T-helper 22 cell (primary cell): ENCODE results near the gene TMEM179.
"Not testable (repeated sequence)": the region's sequence is repeated elsewhere in the genome, so short reads cannot be mapped to it uniquely, and the experiment has no call there.

Source experiments
- DNase-seq: peaks from one replicate; pipeline ENCODE4 v3.0.0-alpha.2; 2020; ENCODE audit warnings: low read depth

Gene TMEM179

GRCh38 chr14:104585966-104586697, 18.4 kb downstream of the TMEM179 start:
- no peak for DNase-seq

DNA sequence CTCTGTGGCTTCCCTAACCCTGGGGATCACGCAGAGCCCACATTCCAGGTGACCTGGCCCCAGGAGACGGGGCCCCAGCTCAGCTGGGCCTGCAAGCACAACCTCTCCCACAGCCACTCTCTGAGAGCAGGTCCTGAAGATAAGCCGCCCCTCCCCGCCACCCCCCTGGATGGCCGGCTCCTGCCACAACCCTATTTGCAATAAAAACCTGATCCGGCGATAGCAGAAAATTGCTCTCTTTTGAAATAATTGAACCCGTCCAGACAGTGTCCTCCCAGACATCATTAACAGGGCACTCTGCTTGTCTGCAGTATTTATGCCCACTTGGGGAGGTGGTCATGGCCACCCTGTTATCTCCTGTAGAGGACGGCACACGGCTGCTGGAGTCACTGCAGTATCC, 20.0 kb downstream of the TMEM179 start:
- no peak for DNase-seq

GRCh38 chr14:104583424-104584306, 20.9 kb downstream of the TMEM179 start:
- DNase-seq: no peak

GRCh38 chr14:104582662-104583061, 21.9 kb downstream of the TMEM179 start:
- no peak for DNase-seq

- no peak for DNase-seq
Measured at GRCh38 chr14:104582005-104582404, 22.6 kb downstream of the TMEM179 start.

DNA sequence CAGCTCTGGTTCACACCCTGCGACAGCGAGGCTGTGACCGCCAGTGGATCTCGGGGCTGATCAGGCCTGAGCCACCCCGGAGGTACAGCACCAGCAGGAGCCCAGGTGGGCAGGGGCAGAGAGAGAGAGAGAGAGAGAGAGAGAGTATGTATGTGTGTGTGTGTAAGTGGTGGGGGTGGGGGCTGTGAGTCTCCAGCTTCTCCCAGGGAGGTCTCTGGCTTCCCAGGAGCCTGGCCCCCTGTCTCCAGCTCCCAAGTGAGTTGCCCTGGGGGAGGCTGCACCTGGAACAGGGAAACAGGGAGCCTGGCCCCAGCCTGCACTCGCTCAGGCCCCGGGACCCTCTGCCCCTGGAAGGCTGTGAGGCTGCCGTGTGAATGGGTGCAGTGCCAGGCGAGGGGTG, 23.1 kb downstream of the TMEM179 start:
- no peak for DNase-seq

DNA sequence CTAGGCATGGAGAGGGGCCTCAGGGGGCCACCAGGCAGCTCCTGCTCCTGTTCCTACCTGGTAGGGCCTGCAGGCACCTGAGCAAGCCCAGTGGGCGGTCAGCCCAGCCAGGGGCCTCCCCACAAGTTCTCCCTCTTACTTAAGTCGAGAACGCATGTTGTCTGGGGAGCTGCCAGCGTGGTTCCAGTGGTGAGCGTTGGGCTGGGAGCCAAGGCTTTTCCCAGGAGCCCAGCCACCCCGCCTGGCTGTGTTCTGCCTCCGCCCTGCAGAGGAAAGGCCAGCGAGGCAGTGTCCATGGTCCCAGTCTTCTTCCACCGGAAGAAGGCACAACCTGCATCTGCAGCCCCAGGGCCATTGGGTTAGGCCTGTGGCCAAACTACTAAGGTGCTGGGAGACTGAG, 23.6 kb downstream of the TMEM179 start:
- DNase-seq: no peak

DNA sequence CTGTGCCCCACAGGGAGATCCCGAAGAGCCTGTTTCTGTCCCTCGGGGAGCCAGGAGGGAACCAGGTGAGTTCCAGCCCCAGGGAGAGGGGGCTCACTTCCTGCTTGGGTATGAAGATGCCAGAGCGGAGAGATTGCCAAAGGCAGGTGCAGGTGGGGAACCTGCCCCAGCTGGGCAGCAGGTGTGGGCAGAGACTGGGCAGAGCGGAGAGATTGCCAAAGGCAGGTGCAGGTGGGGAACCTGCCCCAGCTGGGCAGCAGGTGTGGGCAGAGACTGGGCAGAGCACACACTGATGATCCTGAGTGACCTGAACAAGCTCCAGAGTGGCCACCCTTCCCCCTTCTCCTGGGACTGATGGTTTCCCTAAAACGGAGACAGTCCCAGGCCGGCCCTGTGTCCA, 24.6 kb downstream of the TMEM179 start:
- not testable (repeated sequence) for DNase-seq

DNA sequence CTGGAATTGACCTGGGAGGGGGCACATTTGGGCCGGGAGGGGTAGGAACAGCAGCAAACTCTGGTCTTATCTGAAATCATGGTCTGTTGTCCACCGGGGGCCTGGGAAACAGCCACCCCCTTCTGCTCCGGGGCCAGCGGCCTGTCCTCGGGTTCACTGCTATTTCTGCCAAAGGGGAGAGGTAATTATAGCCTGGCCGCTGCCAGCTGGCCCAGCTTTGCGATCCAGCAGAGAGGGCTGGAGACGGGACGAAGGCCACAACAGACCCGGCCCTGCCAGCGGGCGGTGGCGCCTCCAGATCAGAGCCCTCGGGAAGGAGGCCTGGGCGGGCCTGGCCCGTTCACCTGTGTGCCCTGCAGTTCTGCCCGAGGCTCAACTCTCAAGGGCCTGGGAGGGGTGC, 25.1 kb downstream of the TMEM179 start, which contains the start of gene C14orf180:
C14orf180 (plus strand) TSS at position 258 of the 400 bp plus-strand sequence. CDS start 6,667 bp downstream, outside the sequence.
- no peak for DNase-seq

GRCh38 chr14:104578321-104578720, 26.3 kb downstream of the TMEM179 start:
- no peak for DNase-seq

- no peak for DNase-seq
Measured at GRCh38 chr14:104577847-104578301, 26.7 kb downstream of the TMEM179 start.

DNA sequence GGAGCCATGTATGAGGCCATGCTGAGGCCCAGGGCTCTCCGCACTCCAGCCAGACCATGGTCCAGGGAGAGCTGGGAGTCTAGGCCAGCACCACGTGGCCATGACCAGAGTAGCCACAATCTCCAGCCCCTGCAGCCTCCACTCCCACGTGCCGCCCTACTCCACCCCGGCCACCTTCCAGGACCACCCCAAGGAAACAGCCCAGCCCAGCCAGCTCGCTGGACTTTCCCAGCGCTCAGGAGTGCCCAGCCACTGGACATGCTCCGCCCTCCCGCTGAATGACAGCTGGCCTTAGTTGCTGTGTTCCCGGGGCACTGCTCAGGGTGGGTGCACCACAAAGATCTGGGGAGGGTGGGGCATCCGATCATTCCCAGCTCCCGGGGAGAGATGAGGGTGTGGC, 27.1 kb downstream of the TMEM179 start:
- DNase-seq: no peak

- DNase-seq: no peak
Measured at GRCh38 chr14:104576970-104577332, 27.6 kb downstream of the TMEM179 start.

GRCh38 chr14:104576232-104576969, 28.2 kb downstream of the TMEM179 start:
- no peak for DNase-seq

- DNase-seq: no peak
Measured at GRCh38 chr14:104574978-104575583, 29.5 kb downstream of the TMEM179 start.

DNA sequence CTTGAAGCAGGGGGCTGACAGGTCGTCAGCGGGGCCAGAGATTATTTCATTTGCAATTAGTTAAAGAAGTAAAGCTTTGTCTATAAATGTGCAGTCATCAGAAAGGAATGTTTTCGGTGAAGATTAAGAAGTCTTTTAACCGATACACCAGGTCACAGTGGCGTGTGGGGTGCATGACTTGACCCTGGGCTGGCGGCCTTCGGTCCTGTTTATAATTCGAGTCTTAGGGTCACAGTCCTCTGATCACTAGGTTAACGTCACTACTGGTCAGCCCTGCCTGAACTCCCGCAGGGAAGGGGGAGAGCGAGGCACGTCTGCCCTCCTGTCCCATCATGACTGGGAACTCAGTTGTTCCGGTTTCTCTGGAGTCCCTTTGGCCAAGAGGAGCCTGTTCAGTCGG, 30.0 kb downstream of the TMEM179 start:
- no peak for DNase-seq

- no peak for DNase-seq
Measured at GRCh38 chr14:104573930-104574329, 30.6 kb downstream of the TMEM179 start.

DNA sequence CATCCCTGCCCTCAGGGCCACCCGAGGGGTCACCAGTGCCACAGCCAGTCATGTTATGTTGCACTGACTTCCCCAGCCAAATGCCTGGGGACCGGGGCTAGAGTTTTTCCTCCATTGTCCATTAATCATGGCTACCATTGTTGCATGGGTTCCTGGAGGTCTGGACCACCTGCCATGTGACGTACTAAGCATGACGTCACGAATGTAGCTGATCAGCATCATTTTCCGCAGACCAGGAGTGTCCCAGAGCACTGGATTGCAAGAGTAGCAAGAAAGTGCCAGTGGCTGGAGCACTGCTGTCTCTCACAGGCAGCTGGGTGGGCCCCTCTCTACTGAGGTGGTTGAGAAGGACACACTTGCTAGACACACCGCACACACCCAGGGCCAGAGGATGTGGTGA, 31.9 kb downstream of the TMEM179 start:
- no peak for DNase-seq

DNA sequence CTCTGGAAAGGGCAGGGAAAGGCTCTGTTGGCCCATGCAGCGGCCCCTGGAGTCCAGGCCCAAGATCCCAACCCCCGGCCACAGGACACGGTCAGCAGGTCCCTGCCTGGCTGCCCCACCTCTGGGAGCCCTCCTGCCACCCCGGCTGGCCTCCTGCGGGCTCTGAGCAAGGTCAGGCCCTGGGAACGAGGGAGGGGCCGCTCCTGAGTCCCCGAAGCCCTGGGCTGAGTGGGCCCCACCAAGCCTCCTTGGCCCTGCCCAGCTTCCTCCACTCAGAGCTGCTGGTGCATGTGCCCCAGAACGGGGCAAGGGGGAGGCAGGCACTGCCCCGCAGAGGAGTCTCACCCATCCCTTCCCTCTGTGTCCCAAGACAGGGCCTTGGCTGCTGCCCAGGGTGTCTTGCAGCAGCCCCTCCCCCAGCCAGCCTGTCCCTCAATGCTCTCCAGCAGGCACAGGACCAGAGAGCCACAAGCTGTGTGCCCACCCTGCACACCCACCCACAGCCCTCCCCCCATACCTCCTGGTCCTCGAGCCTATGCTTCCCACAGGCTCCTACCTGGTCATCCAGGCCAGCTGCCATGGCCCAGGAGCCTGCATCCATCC, 32.4 kb downstream of the TMEM179 start:
- no peak for DNase-seq

DNA sequence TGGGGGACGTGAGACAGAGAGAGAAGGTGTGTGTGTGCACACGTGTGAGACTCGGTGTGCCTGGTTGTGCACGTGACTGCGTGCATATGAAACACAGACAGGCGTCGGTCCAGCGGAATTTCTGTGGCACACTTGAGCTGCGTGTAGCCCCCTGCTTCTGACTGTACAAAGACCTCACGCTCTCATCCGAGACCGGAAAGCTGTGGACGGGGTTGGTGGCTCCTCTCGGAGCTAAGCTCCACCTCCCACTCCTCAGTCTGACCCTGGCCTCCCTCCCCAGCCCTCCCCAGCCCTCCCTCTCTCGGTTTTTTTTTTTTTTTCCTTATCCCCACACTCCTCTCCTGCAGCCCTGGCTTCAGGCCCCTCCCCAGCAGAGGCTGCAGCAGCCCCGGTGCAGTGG, 33.3 kb downstream of the TMEM179 start:
- DNase-seq: no peak

- no peak for DNase-seq
Measured at GRCh38 chr14:104569435-104569834, 35.1 kb downstream of the TMEM179 start.

GRCh38 chr14:104568620-104569019, 36.0 kb downstream of the TMEM179 start:
- DNase-seq: no peak
